HG02870 (cell line): ENCODE results near the gene B3GAT2.

Source experiments
- ATAC-seq: cut with Tn5 transposase; IDR thresholded peaks from one replicate; pipeline ENCODE4 v1.9.1; 2021; ENCODE audit warnings: mild to moderate bottlenecking, moderate library complexity; ENCODE audit not compliant: unreplicated experiment

B3GAT2 gene

DNA sequence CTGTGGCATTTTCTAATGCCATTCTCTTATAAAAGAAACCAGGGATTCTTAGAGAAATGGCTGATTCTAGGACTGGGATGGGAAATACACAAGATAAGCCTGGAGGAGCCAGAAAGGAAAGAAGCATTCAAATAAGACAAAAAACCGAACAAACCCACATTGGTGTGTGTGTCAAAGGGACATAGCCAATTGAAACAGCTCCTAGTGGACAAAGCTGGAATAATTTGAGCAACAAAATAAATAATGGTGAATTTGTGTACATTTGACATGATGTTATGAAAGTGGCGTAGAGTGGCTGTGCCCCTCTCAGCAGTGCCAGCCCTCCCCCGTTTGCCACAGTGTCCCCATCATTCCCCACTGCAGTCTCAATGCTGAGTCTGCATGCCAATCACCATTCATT, 55.5 kb downstream of the B3GAT2 start:
- no peak for ATAC-seq

DNA sequence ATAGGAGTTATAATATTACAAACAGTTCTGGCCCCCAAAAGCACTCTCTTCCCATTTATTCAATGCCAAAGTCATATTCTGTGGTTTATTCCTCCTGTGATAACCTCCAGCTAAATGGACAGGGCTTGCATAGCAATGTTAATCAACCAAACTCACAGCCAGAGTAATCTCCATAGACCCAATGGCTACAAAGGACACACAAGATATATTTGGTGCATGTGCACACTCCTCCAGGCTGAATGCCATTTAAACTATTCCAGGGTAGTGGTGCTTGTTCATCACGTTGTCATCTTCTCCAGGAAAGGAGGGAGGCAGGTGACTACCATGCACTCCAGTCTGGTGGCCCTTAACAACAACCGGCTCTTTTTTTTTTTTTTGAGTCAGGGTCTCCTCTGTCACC, 56.8 kb downstream of the B3GAT2 start:
- ATAC-seq = no peak

DNA sequence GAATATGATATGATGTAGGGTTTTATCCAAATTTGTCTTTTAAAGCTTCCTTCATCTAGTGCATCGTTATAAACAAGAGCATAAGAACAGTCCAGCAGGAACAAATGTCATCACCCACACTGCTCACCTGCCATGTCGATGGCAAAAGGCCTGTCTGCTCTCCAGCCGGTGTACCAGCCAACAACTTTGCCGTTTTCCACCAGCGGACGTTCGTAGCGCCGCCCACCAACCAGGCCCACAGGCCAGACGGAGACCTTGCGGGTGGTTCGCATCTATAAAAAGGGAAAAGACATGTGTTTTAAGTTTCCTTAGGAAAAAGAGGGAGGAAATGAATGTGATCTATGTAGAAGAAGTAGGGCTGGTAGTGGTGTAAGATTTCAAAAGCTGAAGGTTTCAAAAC, 62.9 kb downstream of the B3GAT2 start:
- ATAC-seq = no peak

DNA sequence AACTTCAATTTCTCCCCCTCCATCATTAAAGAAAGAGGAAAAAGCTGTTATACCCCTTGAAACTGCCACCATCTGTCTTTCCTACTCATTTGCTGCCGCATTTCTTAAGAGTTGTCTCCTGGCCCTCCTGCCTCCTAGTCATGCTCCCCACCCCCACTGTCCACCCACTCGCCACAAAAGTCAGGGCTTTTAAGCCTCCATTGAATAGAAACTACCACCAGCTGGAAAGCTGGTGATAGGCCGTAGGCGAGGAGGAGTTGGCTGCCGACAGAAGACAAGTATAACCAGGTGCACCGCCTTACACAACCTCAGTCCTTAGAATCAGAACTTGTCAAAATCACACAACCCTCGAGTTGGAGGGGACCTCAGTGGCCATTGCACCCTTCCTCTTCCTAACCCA, 67.6 kb downstream of the B3GAT2 start:
- no peak for ATAC-seq

DNA sequence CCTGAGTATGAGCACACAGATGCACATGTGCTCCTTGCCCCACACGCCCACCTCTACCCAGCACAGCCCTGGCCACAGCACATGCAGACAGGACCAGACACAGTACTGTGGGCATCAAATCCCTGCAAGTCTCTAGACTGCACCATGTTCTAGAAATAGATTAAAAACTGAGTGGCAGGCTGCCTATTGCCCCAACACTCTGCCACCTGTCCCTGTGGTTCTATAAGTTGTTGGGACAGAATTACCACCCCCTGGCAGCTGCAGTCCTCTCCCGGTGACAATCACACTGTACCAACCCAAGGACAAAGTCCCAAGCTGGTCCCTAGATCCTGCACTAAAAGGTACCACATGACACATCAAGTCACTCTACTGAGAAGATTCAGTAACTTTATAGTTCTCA, 70.2 kb downstream of the B3GAT2 start:
- ATAC-seq = no peak

DNA sequence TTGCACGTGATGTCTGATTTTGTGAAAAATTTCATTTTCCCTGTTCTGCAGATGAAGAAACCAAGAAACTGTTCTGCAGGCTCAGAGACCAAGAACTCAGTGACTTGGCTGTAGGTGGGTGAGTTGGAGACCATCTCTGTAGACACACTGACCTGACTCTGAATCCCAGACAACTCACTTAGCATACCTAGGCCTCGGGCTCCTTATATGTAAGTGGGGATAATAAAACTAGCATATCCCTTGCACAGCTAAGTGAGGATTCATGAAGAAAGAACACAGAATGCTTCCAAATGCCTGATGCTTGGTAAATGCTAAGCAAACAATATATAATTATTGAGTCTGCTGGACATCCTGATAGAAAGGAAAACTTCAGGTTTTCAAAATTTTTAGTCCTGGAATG, 70.8 kb downstream of the B3GAT2 start:
- no peak for ATAC-seq

DNA sequence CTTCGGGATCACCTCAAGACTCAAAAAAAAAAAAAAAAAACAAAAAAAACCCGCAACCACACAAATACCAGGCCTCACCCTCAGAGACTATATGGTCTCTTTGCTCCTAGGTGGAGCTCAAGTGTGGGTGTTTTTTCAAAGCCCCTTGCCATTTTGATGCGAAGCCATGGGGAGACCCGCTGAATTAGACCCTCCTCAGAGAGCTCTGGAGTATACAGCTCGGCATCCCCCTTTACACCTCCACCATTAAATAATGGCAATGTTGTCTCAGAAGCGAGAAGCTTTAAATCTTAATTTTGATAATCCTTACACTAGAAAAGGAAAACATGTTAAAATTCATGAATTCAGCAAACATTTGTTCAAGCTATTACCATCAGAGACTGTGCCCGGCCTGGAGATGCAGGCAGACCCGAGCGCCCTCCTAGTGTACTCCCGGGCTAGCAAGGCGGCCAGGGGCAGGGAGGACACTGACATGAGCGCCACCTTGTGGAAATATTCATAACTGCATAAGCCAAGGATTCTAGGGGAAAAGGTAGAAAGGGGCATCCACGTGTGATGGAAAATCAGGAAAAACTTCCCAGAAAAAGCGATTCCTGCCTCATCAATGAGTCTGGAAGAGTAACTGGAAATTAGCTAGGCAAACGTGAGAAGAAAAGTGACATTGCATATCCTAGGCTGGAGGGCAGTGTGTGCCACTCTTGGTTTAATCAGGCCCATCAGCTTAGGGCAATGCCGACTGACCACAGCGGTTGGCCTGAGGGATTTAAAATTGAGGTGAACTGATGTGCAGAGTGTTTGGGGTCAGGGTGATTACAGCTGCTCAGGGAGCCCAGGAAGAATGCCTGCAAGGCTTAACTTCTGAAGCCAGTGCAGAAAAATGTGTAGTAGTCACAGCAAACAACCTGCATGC, 72.5 kb downstream of the B3GAT2 start:
- ATAC-seq = peak; percentile 76

DNA sequence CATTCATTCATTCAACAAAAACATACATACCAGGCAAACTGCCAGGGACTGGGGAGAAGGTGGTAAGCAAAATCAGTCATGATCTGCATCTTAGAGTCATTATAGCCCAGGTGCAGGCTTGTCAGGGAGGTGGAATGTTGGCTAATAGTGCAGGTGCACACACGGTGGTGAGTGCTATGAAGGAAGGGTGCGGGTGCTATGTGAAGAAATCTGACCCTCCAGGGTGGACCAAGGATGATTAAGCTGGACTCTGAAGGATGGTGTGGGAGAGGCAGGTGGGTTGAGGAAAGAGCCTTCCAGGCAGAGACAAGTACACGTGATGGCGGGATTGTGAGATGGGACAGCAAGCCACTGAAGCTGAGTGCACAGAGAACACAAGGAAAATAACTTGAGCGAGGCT, 77.4 kb downstream of the B3GAT2 start:
- ATAC-seq = no peak

DNA sequence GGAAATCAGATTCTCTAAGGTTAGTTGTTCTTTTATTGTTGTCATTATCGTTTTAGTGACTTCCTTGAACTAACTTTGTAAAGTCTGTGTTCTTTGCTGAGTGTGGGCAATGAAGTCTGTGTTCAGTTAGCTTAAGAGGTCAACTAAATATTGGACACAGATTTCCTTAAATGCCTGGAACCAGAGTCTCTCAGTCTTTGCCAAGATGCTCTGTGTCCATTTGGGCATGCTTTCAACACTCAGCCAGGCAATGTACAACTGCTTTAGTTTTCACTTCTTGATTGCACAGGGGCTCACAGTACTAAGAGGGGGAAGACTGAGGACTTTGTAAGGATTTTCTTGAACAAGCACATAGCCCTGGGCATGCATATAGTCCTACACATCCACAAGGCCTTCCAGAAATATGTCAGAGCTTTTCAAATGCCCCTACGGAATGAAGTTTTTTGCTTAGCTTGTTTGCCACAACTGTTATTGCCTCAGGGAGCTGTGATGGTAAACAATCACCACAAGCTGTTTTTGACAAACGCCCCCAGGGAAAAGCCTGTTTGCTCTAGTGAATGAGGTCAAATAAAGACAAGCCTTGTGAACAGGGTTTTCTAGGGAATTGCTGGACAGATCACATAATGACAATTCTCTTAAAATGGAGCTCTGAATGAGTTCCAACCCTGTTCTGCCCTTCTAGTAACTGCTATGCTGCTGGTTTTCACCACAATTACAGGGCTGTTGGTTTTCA, 82.5 kb downstream of the B3GAT2 start:
- no peak for ATAC-seq

DNA sequence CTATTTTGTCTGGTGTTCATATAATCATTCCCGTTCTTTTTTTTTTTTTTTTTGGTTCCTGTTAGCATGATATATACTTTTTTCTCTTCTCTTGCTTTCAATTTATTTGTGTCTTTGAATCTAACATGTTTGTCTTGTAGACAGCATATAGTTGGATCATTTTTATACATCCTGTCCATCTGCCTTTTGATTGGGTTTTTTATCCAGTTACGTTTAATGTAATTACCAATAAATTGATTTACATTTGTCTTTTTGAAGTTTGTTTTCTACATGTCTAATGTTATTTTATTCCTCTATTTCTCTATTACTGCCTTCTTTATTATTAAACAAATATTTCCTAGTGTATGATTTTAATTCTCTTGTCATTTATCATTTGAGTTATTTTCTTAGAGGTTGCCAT, 84.4 kb downstream of the B3GAT2 start:
- ATAC-seq = no peak

DNA sequence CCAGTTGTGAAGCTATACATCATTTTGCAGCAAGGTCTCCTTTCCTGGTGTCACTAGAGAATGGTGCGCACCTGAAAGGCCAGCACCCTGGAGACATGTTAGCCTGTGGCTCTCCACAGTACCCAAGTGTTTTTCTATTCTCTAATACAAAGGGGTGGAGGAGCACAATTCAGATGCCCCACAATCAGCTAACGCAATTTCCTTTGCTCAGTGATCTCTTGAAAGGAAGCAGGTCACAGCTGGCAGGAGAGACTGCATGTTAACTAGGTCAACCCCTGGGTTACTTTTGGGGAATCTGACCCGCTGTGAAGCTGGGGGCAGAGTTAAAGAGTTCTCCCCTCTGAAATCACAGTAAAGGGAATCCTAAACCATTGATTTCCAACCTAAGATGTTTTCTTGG, 92.5 kb downstream of the B3GAT2 start:
- ATAC-seq = no peak

DNA sequence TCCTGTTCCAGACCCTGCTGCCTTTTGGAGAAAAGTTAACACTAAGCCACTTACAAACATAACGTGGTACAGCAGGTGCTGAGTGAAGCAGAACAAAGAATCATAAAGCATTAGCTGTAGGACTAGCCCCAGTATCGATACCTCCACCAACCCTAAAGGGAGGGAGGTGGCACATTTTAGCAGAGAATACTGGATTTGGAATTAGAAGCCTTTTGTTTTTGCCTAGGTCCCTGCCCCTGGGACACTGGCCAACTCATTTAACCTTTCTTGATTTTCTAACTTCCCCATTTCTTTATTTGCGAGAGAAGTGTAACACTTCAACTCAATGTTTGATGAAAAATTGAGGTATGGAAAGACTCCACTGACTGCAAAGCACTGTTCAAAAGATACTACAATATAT, 93.5 kb downstream of the B3GAT2 start:
- ATAC-seq = no peak

DNA sequence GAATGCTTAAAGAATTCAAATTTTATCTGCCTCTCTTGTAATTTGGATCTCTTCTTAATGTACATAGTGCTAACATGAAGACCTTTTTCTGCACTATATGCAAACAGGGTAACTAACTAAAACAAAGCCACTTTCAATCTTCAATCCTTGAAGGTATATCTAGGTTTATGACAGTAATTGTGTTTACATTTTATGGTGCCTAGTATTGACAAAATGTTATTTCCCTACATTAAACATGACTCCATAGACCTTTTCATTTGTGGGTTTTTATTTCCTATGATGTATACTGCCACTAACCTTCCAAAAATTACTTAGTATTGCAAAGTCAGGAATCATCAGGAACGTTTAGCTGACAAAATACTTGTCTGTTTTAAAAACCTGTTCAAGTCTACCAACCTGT, 95.9 kb downstream of the B3GAT2 start:
- ATAC-seq = no peak

DNA sequence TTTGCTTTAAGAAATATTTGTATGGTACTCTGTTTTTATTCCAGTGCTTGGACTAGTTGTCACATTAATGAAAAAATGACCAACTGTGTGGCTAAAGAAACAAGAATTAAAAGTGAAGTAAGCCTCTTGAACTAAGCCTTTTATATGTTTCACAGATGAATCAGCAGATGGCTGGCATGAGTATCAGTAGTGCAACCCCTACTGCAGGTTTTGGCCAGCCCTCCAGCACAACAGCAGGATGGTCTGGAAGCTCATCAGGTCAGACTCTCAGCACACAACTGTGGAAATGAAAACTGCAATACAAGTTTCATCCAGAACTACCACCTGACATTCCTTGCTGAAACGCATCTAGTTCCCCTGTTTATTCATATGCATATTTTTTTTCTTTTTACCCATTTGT, 96.8 kb downstream of the B3GAT2 start:
- no peak for ATAC-seq

DNA sequence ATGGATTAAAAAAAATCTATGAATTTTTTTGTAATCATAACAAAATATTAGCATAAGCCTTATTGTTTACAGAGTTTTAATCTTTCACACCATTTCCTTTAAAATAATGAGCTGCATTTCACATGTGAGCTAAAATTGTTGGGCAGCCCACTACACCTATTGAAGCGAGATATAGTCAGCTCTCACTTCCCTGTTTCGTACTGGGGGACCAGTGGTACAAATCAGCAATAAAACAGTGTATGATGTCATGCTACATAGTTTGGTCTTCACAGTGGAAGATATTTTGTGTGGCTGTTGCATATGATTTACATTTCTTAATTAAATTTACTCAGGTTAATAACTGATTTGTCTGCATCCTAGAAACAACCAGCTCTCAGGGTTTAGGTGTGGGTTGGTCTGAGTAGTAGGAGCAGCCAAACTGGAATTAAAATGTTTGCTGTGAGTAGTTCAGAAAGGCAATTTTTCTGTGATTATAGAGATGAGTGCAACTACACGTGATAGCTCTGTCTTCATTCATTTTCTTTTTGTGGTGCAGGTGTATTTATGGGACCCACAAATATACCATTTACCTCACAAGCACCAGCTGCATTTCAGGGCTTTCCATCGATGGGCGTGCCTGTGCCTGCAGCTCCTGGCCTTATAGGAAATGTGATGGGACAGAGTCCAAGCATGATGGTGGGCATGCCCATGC, 99.3 kb downstream of the B3GAT2 start:
- peak; percentile 100 for ATAC-seq

DNA sequence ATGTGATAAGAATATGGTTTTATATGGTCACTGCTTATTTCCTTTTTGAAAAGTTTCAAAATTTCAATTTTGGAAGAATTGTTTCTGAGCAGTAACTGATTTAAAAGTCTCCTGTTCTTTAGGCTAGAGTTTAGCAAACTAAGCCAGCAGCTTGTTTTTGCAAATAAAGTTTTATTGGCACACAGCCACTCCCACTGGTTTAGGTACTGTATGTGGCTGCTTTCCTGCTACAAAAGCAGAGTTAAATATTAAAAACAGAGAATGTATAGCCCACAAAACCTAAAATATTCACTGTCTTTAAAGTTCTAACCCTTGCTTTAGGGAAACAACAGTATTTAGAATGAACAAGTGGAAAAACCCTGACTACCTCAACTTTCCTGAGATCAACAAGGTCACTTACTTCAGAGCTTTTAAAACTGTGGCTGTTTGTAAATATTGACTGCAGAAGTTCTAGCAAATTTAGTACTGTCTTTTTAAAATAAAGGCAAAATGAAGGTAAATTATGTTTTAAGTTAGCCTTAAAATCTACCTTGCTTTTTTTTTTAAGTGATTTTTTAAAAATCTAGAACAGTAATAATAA, 104.1 kb downstream of the B3GAT2 start:
- ATAC-seq = no peak

DNA sequence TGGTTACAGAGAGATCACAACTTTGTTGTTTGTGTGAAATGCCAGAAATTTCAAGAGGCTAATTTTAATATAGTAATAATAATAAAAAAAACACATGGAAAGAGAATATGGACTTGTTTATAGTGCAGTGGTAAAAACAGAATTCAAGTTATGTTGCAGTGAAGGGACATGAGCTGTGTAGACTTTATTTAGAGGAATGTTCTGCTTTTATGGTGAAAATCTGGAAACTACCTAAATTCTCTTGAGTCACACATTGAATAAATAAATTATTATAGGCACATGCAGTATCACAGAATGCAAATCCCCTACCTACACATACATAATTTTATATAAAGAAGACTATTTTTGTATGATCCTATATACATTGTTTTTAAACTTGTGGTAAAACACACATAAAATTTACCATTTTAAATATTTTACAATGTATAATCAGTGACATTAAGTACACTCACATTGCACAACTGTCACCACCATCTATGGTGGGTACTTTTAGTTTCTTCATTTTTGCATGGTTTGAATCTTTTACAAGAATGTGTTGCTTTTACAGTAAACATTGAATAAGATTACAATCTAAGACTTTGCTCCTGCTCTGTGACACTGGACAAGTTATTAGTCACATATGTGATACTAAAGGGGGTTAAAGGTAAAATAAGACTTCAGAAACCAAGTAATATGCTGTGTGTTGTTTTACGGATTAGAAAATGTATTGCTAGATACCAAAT, 107.4 kb downstream of the B3GAT2 start:
- ATAC-seq = no peak

DNA sequence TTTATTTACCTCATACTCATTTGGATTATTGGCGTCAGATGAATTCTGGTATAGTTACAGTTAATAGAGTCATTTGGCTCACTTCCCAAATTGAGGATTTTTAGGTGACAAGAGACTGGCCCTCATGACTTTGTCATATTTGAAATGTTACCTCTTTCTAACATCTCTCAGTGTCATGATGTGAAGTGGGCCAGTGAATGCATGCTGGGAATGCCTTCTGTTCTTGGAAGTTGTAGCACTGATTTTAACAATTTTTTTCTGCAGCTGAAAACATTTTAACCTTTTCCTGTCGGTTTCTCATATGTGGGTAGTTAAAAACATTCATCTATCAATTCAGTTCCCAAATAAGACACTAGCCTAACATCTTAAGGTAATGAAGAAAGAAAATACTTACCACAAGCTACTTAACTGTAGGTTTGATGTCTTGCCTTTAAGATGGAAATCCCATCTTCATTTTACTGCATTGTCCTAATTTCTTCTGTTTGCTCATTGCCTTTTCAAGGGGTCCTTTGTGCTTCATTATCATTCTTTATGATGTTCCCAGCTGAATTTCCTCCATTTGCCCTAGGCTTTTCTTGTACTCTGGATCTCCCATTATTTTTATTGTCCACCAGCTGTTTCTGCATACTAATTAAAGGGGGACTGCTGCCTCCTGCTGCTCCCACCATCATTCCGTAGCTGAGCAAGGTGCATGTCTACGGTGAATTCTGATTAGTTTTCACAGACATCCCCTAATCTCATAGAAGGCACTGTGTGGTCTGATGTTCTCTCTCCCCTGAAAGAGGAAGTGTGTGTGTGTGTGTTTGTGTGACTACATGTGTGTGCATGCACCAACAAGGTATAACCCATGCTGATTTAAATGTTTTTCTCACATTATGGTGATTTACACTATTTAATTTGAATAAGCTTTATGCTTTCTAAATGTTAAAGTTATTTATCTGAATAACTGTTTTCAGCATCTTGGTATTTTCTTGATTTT, 109.5 kb downstream of the B3GAT2 start:
- no peak for ATAC-seq

DNA sequence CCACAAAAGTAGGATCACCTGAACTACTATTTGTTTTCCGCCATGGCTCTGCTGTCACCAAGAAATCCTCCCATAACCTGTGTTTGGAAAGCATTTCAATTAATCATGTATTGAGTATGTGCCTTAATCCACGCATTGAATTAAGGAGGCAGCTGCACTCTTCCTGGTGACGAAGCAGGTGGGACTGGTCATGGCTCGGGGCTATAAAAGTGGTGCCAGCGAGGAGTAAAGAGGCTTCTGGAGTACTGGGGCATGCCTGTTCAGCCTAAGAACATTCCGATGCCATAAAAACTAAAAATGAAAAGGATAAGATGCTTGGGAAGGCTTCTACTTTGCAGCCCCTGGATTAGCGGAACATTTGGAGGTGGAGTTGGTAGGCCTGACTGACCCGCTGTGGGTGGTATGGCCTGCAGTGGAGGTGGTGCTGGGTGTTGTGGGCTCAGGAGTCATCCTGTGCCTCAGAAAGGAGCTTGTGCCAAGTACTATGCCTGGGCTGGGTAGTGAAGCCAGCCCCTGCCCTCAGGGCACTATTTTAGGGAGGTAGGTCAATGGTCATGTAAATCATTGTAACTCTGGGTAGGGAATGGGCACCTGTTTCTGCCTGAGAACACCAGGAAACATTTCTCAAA, 110.5 kb downstream of the B3GAT2 start:
- no peak for ATAC-seq
